HG03280 (cell line): ENCODE measurements around the gene MEF2D.

ENCODE experiments used
- ATAC-seq: cut with Tn5 transposase; IDR thresholded peaks from one replicate; pipeline ENCODE4 v1.9.1; 2021; ENCODE audit warnings: mild to moderate bottlenecking, moderate library complexity; ENCODE audit not compliant: unreplicated experiment

Gene MEF2D

GRCh38 chr1:156500543-156500792 lies at the start of gene MEF2D:
MEF2D (minus strand) TSS chr1:156500775; CDS start chr1:156483292, 17,483 bp downstream.
- ATAC-seq, result peak; percentile 1

GRCh38 chr1:156550346-156550745 lies 49.8 kb upstream of the MEF2D start:
- ATAC-seq, result no peak

GRCh38 chr1:156549831-156550230 lies 49.3 kb upstream of the MEF2D start:
- ATAC-seq, result no peak

- no peak for ATAC-seq
These were observed 48.8 kb upstream of the MEF2D start for GRCh38 chr1:156549390-156549789.

- ATAC-seq, result no peak
These were observed 47.4 kb upstream of the MEF2D start for GRCh38 chr1:156547982-156548381.

- no peak for ATAC-seq
These were observed 46.9 kb upstream of the MEF2D start for GRCh38 chr1:156547434-156547833.

- no peak for ATAC-seq
These were observed 45.7 kb upstream of the MEF2D start for GRCh38 chr1:156546267-156546666.

GRCh38 chr1:156544592-156545102 lies 44.1 kb upstream of the MEF2D start:
- no peak for ATAC-seq

GRCh38 chr1:156543066-156543465 lies 42.5 kb upstream of the MEF2D start:
- ATAC-seq, result no peak

GRCh38 chr1:156540955-156541354 lies 40.4 kb upstream of the MEF2D start:
- ATAC-seq, result no peak

- ATAC-seq, result no peak
These were observed 39.3 kb upstream of the MEF2D start for GRCh38 chr1:156539818-156540355.

- no peak for ATAC-seq
These were observed 38.3 kb upstream of the MEF2D start for GRCh38 chr1:156538711-156539440.

GRCh38 chr1:156537027-156537426 lies 36.5 kb upstream of the MEF2D start:
- no peak for ATAC-seq

- ATAC-seq, result no peak
These were observed 34.0 kb upstream of the MEF2D start for GRCh38 chr1:156534424-156535060.

GRCh38 chr1:156533568-156534220 lies 33.1 kb upstream of the MEF2D start:
- ATAC-seq, result no peak

GRCh38 chr1:156532374-156532773 lies 31.8 kb upstream of the MEF2D start:
- no peak for ATAC-seq

GRCh38 chr1:156530006-156530405 lies 29.4 kb upstream of the MEF2D start:
- no peak for ATAC-seq

GRCh38 chr1:156528875-156529425 lies 28.4 kb upstream of the MEF2D start:
- ATAC-seq, result no peak

- ATAC-seq, result no peak
These were observed 27.7 kb upstream of the MEF2D start for GRCh38 chr1:156528231-156528630.

- ATAC-seq, result no peak
These were observed 27.0 kb upstream of the MEF2D start for GRCh38 chr1:156527584-156527983.

- no peak for ATAC-seq
These were observed 25.4 kb upstream of the MEF2D start for GRCh38 chr1:156525856-156526489.
